Astrocyte (in vitro differentiated cells and primary cell): Measurements from ENCODE around the gene CYP19A1.

Experiments used
- CTCF ChIP-seq: IDR thresholded peaks from 2 replicates; pipeline ENCODE4 v1.5.1; 2011; ENCODE audit warnings: low read depth, mild to moderate bottlenecking, inconsistent platforms, low read length, moderate library complexity; ENCODE audit not compliant: insufficient read depth
- EZH2 ChIP-seq: IDR thresholded peaks from 2 replicates; pipeline ENCODE4 v1.6.1; 2012; ENCODE audit warnings: mild to moderate bottlenecking, low read length, inconsistent platforms; ENCODE audit not compliant: insufficient read depth

DNA sequence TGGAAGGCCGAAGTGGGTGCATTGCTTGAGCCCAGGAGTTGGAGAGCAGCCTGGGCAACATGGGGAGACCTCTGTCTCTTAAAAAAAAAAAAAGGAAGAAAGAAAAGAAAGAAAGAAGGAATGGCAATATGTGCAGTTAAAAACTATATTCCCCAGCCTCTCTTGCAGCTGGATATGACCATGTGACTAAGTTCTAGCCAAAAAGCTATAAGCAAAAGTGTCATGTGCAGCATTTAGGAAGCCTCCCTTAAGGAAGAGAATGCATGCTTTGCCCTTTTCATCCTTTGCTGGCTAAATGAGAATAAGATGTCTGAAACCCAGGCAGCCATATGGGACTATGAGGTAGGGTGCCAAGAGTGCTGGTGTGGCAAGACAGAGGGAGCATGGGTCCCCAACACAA is 21.8 kb downstream of the CYP19A1 start:
- TF ChIP-seq CTCF: no peak
- no peak for TF ChIP-seq EZH2
